T-helper 17 cell (primary cell): Measurements from ENCODE around the gene DOCK4. TPM values are rescaled to one million over a fixed set of nuclear protein-coding genes. Genes with fewer than 3 reads are reported as not detected.

ENCODE experiments used
- ATAC-seq: fragments of 150-1000 bp; cut with Tn5 transposase; 2 replicates; pipeline ENCODE4 v1.10.0; 2021; ENCODE audit warnings: mild to moderate bottlenecking, moderate library complexity
- DNase-seq, 3 donors: peaks; one replicate each; pipeline versions ENCODE4 v3.0.0 to v3.0.0-alpha.2; 2020 to 2021
- H3K9me3 ChIP-seq: one replicate; pipeline ENCODE4 v1.7.0; 2013; ENCODE audit warnings: low read length, mild to moderate bottlenecking; ENCODE audit not compliant: control insufficient read depth, poor library complexity, severe bottlenecking
- H3K27ac Mint-ChIP-seq: one replicate; pipeline ENCODE4 v1.8.0; 2022; ENCODE audit warnings: mild to moderate bottlenecking, moderate library complexity, mixed read lengths
- H3K27me3 Mint-ChIP-seq: one replicate; pipeline ENCODE4 v1.8.0; 2022; ENCODE audit warnings: mixed read lengths
- H3K36me3 Mint-ChIP-seq: one replicate; pipeline ENCODE4 v1.8.0; 2022; ENCODE audit warnings: low read depth, mixed read lengths
- H3K4me1 Mint-ChIP-seq: one replicate; pipeline ENCODE4 v1.8.0; 2022; ENCODE audit warnings: mild to moderate bottlenecking, mixed read lengths
- H3K4me3 Mint-ChIP-seq: one replicate; pipeline ENCODE4 v1.8.0; 2022; ENCODE audit warnings: mild to moderate bottlenecking, moderate library complexity, mixed read lengths
- total RNA-seq, 4 donors: library from RNA in 2 of 4; stranded (reverse) in 2 of 4; gene quantifications; one replicate each; pipeline ENCODE4 v1.2.3 and lab custom pipeline; 2022 to 2026

The DOCK4 gene
- total RNA-seq, 2 donors from 2014 or later = 0.18 to 0.57 TPM

DNA sequence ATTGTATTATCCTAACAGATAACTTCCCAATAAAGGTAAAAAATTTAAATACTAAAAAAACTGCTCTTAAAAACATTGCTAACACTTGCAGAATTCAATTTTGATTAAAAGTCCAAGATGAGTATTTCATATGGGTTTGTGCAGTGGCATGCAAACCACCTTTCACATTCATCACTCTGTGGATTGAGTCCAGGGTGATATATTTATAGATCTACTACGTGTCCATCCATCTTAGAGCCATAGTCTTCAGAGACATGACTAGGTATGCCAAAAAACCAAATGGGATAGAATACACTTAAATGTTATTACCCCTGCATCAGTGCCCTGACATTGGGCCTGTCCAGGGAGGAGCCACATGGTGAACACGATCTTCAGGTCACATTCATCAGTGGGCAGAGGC is 96.0 kb downstream of the DOCK4 start:
- no peak overlapping the region for H3K27ac Mint-ChIP-seq
- no peak overlapping the region for H3K4me3 Mint-ChIP-seq
- no peak for ATAC-seq
- H3K9me3 ChIP-seq = no peaks in the 10 kb centered on the region
- no peaks in the 10 kb centered on the region for H3K36me3 Mint-ChIP-seq
- peaks cover 23% of the 10 kb centered on the region for H3K27me3 Mint-ChIP-seq
- DNase-seq = no peak
- H3K4me1 Mint-ChIP-seq = peaks cover 2% of the 10 kb centered on the region

- H3K27me3 Mint-ChIP-seq = peaks cover 27% of the 10 kb centered on the region
- H3K36me3 Mint-ChIP-seq = no peaks in the 10 kb centered on the region
- ATAC-seq (no peak), DNase-seq (no peak)
- H3K9me3 ChIP-seq = no peaks in the 10 kb centered on the region
- H3K4me1 Mint-ChIP-seq = peaks cover 2% of the 10 kb centered on the region
- H3K4me3 Mint-ChIP-seq = no peak overlapping the region
- no peak overlapping the region for H3K27ac Mint-ChIP-seq
Observed at GRCh38 chr7:112108981-112109380, 97.2 kb downstream of the DOCK4 start.

DNA sequence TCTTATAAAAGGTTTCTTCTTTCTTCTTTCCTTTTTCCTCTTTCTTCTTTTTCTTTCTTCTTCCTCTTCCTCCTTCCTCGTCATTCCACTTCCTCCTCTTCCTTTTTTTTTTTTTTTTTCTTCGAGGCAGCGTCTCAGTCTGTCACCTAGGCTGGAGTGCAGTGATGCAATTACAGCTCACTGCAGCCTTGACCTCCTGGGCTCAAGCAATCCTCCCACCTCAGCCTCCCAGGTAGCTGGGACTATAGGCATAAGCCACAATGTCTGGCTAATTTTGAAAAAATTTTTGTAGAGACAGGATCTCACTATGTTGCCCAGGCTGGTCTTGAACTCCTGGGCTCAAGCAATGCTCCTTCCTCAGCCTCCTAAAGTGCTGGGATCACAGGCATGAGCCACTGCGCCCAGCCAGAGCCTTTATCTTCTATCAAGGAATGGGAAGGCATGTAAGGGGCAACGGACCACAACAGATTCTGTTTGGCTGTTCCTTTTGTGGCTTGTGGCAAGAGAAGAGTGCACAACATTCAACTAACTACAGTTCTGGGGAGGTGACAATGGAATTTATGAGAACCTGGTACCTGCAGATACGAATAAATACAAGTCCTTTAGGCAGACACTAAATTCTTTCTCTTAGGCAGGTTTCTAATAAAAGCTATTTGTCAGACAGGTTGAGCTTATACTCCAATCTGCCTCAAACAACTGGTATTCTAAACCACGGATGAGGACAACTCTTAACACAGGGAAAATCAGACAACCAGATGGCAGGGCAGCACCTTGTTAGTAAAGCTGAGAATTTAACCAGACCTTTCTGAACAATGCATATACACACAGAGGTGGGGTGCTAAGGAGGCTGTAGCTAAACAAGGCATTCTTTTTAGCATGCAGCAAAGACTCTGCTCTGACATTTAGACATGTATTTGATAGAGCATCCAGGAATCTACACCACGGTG is 100.3 kb downstream of the DOCK4 start:
- Mint-ChIP-seq H3K27me3 (peaks cover 25% of the 10 kb centered on the region), H3K4me1 (peaks cover 2% of the 10 kb centered on the region), H3K36me3 (no peaks in the 10 kb centered on the region), H3K4me3 (no peak overlapping the region), H3K27ac (no peak overlapping the region)
- ATAC-seq = no peak
- H3K9me3 ChIP-seq = no peaks in the 10 kb centered on the region
- no peak for DNase-seq

GRCh38 chr7:112104120-112104519 is 102.1 kb downstream of the DOCK4 start:
- Mint-ChIP-seq H3K4me1 (peaks cover 2% of the 10 kb centered on the region), H3K27me3 (peaks cover 25% of the 10 kb centered on the region), H3K4me3 (no peak overlapping the region), H3K36me3 (no peaks in the 10 kb centered on the region), H3K27ac (no peak overlapping the region)
- no peaks in the 10 kb centered on the region for H3K9me3 ChIP-seq
- no peak for DNase-seq
- no peak for ATAC-seq

DNA sequence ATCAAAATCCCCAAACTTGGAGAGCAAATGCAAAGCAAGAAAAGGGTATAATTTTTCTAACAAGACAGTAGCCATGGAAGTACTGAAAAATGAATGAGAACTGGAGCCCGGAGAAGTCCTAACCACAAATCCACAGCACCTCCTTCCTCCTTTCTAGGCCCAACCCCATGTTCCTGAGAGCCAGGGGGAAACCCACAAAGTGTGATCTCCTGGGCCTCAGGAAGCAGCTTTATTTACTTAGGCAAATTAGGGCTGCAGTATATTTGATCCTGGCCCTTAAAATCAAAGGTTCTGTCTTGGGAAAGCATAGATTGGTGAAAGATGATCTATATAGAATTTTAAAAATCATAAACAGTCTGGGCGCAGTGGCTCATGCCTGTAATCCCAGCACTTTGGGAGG is 103.0 kb downstream of the DOCK4 start:
- H3K27ac Mint-ChIP-seq = no peak overlapping the region
- no peaks in the 10 kb centered on the region for H3K36me3 Mint-ChIP-seq
- peaks cover 2% of the 10 kb centered on the region for H3K4me1 Mint-ChIP-seq
- no peaks in the 10 kb centered on the region for H3K9me3 ChIP-seq
- ATAC-seq (no peak), DNase-seq (no peak)
- H3K4me3 Mint-ChIP-seq = no peak overlapping the region
- peaks cover 25% of the 10 kb centered on the region for H3K27me3 Mint-ChIP-seq

GRCh38 chr7:112101201-112101846 is 104.9 kb downstream of the DOCK4 start:
- no peaks in the 10 kb centered on the region for H3K9me3 ChIP-seq
- Mint-ChIP-seq H3K27ac (no peak overlapping the region), H3K36me3 (no peaks in the 10 kb centered on the region), H3K4me1 (no peaks in the 10 kb centered on the region), H3K27me3 (peaks cover 19% of the 10 kb centered on the region), H3K4me3 (no peak overlapping the region)
- ATAC-seq = no peak
- no peak for DNase-seq

DNA sequence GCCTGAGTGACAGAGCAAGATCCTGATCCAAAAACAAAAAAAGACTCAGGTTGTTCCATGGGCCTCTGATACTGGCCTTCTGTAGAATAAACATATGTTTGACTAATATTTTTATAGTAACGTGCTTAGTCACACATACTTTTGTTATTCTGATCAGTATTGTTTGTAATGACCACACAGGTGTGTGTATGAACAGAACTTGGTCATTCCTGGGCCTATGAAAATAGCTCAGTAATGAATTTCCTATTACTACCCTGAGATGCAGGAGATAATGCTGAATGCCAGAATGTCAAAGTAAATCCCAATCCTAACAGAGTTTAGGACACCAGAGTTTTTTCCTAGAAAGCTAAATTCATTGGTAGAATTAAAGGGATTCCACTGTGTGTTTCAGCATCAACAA is 108.7 kb downstream of the DOCK4 start:
- Mint-ChIP-seq H3K36me3 (no peaks in the 10 kb centered on the region), H3K4me1 (no peaks in the 10 kb centered on the region), H3K4me3 (no peak overlapping the region), H3K27ac (no peak overlapping the region), H3K27me3 (peaks cover 11% of the 10 kb centered on the region)
- DNase-seq (no peak), ATAC-seq (no peak)
- no peaks in the 10 kb centered on the region for H3K9me3 ChIP-seq

DNA sequence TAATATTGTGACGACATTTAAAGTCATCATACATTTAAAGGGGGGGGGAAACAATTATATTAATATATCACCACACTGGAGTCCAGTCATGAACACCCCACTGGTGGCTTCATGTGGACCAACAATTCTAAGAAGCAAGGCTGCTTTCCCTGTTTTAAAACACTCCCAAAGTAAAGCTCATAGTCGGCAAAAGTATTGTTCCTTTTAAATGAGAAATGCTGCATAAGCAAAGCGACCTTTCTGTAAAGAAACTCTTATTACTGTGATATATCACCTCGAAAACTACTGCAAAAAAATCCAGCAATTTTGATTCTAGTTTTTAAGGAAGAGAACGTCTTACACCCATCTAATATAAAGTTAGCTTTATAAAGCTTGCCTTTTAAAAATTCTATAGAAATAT is 112.8 kb downstream of the DOCK4 start:
- Mint-ChIP-seq H3K27ac (no peak overlapping the region), H3K36me3 (no peaks in the 10 kb centered on the region), H3K4me1 (no peaks in the 10 kb centered on the region), H3K4me3 (no peak overlapping the region), H3K27me3 (peaks cover 17% of the 10 kb centered on the region)
- H3K9me3 ChIP-seq = no peaks in the 10 kb centered on the region
- DNase-seq (no peak), ATAC-seq (no peak)

GRCh38 chr7:112092709-112093395 is 113.3 kb downstream of the DOCK4 start:
- H3K27me3 Mint-ChIP-seq = peaks cover 20% of the 10 kb centered on the region
- H3K36me3 Mint-ChIP-seq = no peaks in the 10 kb centered on the region
- H3K4me3 Mint-ChIP-seq = peak overlapping the region; percentile 3
- H3K27ac Mint-ChIP-seq = no peak overlapping the region
- DNase-seq = no peak
- no peak for ATAC-seq
- no peaks in the 10 kb centered on the region for H3K4me1 Mint-ChIP-seq
- H3K9me3 ChIP-seq = no peaks in the 10 kb centered on the region

DNA sequence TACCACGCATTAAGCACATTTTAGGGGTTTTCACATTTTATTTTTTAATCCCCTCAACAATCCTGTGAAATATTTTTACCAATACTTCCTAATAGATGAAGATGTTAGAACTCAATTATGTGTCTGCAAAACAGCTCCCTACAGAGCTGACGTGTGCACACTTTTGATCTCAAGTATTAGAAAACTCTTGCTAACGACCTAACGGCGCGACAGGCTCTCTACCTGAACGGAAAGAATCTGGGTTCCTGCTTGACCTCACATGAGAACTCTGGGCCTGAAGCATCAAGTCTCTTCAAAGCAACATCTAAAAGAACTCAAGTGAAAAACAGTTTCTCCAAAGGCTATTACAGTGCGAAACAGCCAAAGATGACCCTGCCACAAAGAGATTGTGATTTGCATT is 113.9 kb downstream of the DOCK4 start:
- Mint-ChIP-seq H3K4me3 (no peak overlapping the region), H3K27ac (no peak overlapping the region), H3K27me3 (peaks cover 25% of the 10 kb centered on the region), H3K36me3 (no peaks in the 10 kb centered on the region), H3K4me1 (no peaks in the 10 kb centered on the region)
- DNase-seq (no peak), ATAC-seq (no peak)
- no peaks in the 10 kb centered on the region for H3K9me3 ChIP-seq

GRCh38 chr7:112091768-112092167 is 114.4 kb downstream of the DOCK4 start:
- ATAC-seq (no peak), DNase-seq (no peak)
- H3K36me3 Mint-ChIP-seq = no peaks in the 10 kb centered on the region
- no peaks in the 10 kb centered on the region for H3K9me3 ChIP-seq
- H3K27me3 Mint-ChIP-seq = peaks cover 25% of the 10 kb centered on the region
- H3K27ac Mint-ChIP-seq = no peak overlapping the region
- H3K4me3 Mint-ChIP-seq = no peak overlapping the region
- H3K4me1 Mint-ChIP-seq = no peaks in the 10 kb centered on the region

DNA sequence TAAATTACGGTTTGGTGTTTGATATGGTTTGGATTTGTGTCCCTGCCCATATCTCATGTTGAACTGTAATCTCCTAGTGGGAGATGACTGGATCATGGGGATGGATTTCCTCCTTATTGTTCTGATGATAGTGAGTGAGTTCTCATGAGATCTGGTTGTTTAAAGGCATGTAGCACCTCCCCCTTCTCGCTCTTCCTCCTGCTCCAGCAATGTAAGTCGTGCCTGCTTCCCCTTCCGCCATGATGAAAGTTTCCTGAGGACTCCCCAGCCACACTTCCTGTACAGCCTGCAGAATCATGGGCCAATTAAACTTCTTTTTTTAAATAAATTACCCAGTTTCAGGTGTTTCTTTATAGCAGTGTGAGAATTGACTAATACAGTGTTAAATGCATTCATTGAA is 116.6 kb downstream of the DOCK4 start:
- Mint-ChIP-seq H3K27ac (no peak overlapping the region), H3K27me3 (peaks cover 37% of the 10 kb centered on the region), H3K4me1 (peaks cover 3% of the 10 kb centered on the region), H3K36me3 (no peaks in the 10 kb centered on the region), H3K4me3 (no peak overlapping the region)
- DNase-seq (no peak), ATAC-seq (no peak)
- no peaks in the 10 kb centered on the region for H3K9me3 ChIP-seq

DNA sequence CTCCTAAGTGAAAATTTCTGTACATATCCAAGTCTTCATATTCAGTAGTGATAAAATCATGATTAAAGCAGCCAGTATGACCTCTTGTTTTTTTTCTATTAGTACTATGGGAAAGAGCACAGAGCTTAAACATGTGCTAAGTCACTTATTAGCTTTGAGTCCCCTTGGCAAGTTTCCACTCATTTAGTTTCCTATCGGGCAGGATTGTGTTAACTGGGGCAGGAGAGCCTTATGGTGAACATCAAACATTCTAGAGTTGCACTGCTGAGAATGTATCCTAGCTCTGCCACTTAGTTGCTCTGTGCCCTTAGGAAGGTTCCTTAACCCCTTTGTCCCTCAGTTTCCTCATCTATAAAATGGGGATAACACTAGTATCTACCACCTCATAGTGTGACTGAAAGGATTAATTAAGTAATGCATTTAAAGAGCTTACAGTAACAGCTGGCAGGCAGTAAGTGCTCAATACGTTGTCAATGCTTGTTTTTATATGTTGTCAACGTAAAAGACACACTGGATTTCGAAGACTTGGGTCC is 117.6 kb downstream of the DOCK4 start:
- no peak overlapping the region for H3K27ac Mint-ChIP-seq
- peaks cover 3% of the 10 kb centered on the region for H3K4me1 Mint-ChIP-seq
- ATAC-seq = no peak
- H3K4me3 Mint-ChIP-seq = no peak overlapping the region
- no peak for DNase-seq
- peaks cover 37% of the 10 kb centered on the region for H3K27me3 Mint-ChIP-seq
- H3K36me3 Mint-ChIP-seq = no peaks in the 10 kb centered on the region
- H3K9me3 ChIP-seq = no peaks in the 10 kb centered on the region
